ENCODE measurements around the gene KLK5. TPM values are rescaled to one million over a fixed set of nuclear protein-coding genes. Genes with fewer than 3 reads are reported as not detected.

Gene KLK5, protein sequence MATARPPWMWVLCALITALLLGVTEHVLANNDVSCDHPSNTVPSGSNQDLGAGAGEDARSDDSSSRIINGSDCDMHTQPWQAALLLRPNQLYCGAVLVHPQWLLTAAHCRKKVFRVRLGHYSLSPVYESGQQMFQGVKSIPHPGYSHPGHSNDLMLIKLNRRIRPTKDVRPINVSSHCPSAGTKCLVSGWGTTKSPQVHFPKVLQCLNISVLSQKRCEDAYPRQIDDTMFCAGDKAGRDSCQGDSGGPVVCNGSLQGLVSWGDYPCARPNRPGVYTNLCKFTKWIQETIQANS
- total RNA-seq (not detected), polyA plus RNA-seq (not detected)
- long read RNA-seq, donor 1 = 0 reads
- long read RNA-seq, donor 2 = 0 reads
- long read RNA-seq, donor 3 = 0 reads

DNA sequence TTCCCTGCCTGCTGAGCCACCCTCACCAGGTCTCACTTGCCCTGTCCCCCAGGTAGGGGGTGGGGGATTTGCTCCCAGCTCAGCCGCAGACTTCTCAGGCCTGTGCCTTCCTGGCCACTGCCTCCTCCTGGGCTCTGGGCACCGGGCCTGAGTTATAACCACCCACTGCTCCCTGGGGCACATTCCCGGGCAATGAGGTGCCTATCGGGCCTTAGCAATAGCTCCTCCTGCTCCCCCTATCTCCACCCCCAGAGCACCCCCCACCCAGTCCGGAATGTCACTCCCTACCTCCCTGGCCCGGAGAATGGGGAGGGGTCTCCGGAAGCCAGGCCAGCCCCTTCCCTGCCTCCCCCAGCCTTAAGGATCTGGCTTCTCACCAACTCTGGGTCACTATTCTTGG is at the start of gene KLK5:
KLK5 (minus strand) TSS at position 129 of the 400 bp plus-strand sequence. CDS start 381 bp downstream, outside the sequence.
- 9 to 13% methylated on average over 6 to 7 of the region's 7 CpGs for WGBS, 2 donors
- peaks cover 0 to 45% (median 31%) of the 10 kb centered on the region in 7 donors for H3K27me3 ChIP-seq
- ATAC-seq (peak in 2 of 8 donors; percentile 17 to 29), DNase-seq (no peak)
- H3K9me3 ChIP-seq = no peaks in the 10 kb centered on the region
- H3K27ac ChIP-seq = no peak within 1 kb of the TSS
- intact Hi-C loops (cut with DNase I) = no loop called here
- TF ChIP-seq, protein P1, sequence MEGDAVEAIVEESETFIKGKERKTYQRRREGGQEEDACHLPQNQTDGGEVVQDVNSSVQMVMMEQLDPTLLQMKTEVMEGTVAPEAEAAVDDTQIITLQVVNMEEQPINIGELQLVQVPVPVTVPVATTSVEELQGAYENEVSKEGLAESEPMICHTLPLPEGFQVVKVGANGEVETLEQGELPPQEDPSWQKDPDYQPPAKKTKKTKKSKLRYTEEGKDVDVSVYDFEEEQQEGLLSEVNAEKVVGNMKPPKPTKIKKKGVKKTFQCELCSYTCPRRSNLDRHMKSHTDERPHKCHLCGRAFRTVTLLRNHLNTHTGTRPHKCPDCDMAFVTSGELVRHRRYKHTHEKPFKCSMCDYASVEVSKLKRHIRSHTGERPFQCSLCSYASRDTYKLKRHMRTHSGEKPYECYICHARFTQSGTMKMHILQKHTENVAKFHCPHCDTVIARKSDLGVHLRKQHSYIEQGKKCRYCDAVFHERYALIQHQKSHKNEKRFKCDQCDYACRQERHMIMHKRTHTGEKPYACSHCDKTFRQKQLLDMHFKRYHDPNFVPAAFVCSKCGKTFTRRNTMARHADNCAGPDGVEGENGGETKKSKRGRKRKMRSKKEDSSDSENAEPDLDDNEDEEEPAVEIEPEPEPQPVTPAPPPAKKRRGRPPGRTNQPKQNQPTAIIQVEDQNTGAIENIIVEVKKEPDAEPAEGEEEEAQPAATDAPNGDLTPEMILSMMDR (IDR thresholded peaks at IDR 0.05) = no peak
- no peak within 1 kb of the TSS for H3K4me3 ChIP-seq
- H3K36me3 ChIP-seq = no peaks in the 10 kb centered on the region
- no peaks in the 10 kb centered on the region for H3K4me1 ChIP-seq

DNA sequence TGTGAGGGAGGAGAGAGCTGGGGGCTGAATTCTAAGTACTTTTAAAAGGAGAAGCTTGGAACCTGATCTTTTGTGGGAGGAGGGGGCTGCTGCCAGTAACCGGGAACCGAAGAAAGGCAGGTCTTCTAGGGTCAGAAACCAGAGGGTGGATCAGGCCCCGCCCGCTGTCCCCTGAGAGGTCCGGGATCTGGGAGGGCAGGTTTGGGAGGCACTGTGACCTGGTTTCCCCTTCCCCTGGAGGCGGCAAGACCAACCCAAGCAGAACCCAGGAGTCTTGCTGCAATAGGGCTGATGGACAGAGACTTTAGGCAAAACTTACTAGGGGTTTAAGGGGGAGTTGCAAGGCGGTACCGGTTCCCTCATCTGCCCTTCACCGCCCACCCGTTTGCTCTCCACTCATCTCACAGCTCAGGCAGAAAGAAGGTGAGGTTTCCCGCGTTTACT is 49.3 kb upstream of the KLK5 start:
- Histone ChIP-seq H3K9me3 (no peaks in the 10 kb centered on the region), H3K4me1 (no peaks in the 10 kb centered on the region), H3K36me3 (no peaks in the 10 kb centered on the region), H3K4me3 (no peak overlapping the region), H3K27me3 (peaks cover 6 to 87% (median 76%) of the 10 kb centered on the region in 7 donors), H3K27ac (no peak overlapping the region)
- TF ChIP-seq, protein P1 (IDR thresholded peaks at IDR 0.05) = no peak
- ATAC-seq (no peak), DNase-seq (no peak)
- 30 to 43% methylated on average over 12 of the region's 12 CpGs for WGBS, 2 donors
- intact Hi-C loops (cut with DNase I) = loop anchor here in 1 of 10 donors (10.0 kb wide), 1 partner anchor 67 kb away; no protein-coding TSS in a partner anchor

DNA sequence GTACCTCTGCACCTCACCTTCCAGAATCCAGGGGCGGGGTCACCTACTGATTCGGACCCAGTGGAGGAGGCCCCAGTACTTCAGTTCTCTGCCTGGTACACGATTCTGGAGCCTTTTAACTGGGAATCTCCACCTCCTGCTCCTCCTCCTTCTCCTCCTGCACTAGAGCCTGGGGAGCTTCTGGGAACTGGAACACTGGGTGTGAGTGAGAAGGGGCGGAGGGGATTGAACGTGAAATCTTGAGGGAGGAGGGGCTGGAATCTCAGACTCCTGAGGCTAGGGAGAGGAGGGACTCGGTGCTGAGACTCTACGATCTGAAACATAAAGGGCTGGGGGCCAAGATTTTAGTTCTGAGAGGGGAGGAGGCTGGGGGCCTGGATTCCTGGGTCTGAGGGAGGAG is 48.7 kb upstream of the KLK5 start, which contains the start of gene KLK8:
KLK8 (minus strand) TSS at position 90 of the 400 bp plus-strand sequence. CDS start 437 bp downstream, outside the sequence.
- intact Hi-C loops (cut with DNase I) = loop anchor here in 1 of 10 donors (10.0 kb wide), 1 partner anchor 67 kb away; no protein-coding TSS in a partner anchor
- DNase-seq = no peak
- Histone ChIP-seq H3K36me3 (no peaks in the 10 kb centered on the region), H3K9me3 (no peaks in the 10 kb centered on the region), H3K27ac (no peak within 1 kb of the TSS), H3K27me3 (peaks cover 6 to 83% (median 71%) of the 10 kb centered on the region in 7 donors), H3K4me3 (no peak within 1 kb of the TSS), H3K4me1 (no peaks in the 10 kb centered on the region)
- TF ChIP-seq, protein P1 (IDR thresholded peaks at IDR 0.05) = no peak
- ATAC-seq = no peak
- 20 to 30% methylated on average over 7 of the region's 7 CpGs for WGBS, 2 donors

DNA sequence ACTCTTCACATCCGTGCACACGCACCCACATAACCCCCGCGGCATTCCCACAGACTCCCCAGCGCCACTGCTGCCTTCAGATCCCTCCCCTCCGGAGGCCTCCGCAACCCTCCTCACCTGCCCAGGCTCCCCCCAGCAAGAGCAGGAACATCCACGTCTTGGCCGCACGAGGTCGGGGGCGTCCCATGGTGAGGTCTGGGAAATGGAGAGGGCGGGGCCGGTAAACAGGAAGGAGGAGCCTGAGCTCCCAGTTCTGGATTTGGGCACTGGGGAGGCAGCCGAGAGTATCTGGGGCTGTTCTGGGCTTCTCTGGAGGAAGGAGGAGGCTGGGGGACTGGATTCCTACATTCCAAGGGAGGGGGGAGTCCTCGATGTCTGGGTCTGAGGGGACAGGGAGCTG is 48.1 kb upstream of the KLK5 start:
- intact Hi-C loops (cut with DNase I) = loop anchor here in 1 of 10 donors (10.0 kb wide), 1 partner anchor 66 kb away; no protein-coding TSS in a partner anchor
- WGBS, 2 donors = 32 to 33% methylated on average over 16 of the region's 16 CpGs
- no peaks in the 10 kb centered on the region for H3K9me3 ChIP-seq
- no peak for ATAC-seq
- H3K4me3 ChIP-seq = no peak overlapping the region
- no peaks in the 10 kb centered on the region for H3K4me1 ChIP-seq
- DNase-seq = no peak
- TF ChIP-seq, protein P1 (IDR thresholded peaks at IDR 0.05) = no peak
- no peak overlapping the region for H3K27ac ChIP-seq
- no peaks in the 10 kb centered on the region for H3K36me3 ChIP-seq
- peaks cover 6 to 79% (median 67%) of the 10 kb centered on the region in 7 donors for H3K27me3 ChIP-seq
